HepG2 (cell line): ENCODE measurements around the gene DLL3. TPM values are rescaled to one million over a fixed set of nuclear protein-coding genes. Genes with fewer than 3 reads are reported as not detected.

Experiments
- ARHGAP35 ChIP-seq: sonication (generic); formaldehyde crosslinking; IDR thresholded peaks from 2 replicates; pipeline ENCODE4 v1.9.0; 2022; ENCODE audit warnings: mild to moderate bottlenecking, inconsistent platforms, moderate library complexity, missing genetic modification reagents, borderline replicate concordance
- ATF6 ChIP-seq: sonication (generic); formaldehyde crosslinking; conservative IDR thresholded peaks from 2 replicates; pipeline ENCODE4 v1.4.0; 2020; ENCODE audit warnings: missing genetic modification reagents
- ATF7-NPFF ChIP-seq: sonication (generic); formaldehyde crosslinking; IDR thresholded peaks from 2 replicates; pipeline ENCODE4 v1.8.1; 2023; ENCODE audit warnings: mild to moderate bottlenecking, low read depth, missing genetic modification reagents, moderate library complexity
- CBX1 ChIP-seq: IDR thresholded peaks from one replicate; pipeline ENCODE4 v1.6.1; 2016; ENCODE audit warnings: antibody characterized with exemption, low read depth
- EEA1 ChIP-seq: sonication (generic); formaldehyde crosslinking; IDR thresholded peaks from 2 replicates; pipeline ENCODE4 v1.5.1; 2020; ENCODE audit warnings: mild to moderate bottlenecking, missing genetic modification reagents, borderline replicate concordance
- ELF1 ChIP-seq: sonication (generic); formaldehyde crosslinking; IDR thresholded peaks from 2 replicates; pipeline ENCODE4 v1.4.0; 2020; ENCODE audit warnings: missing genetic modification reagents
- ELF3 ChIP-seq: IDR thresholded peaks from 2 replicates; pipeline ENCODE4 v1.6.1; 2016; ENCODE audit warnings: missing genetic modification reagents, missing compliant biosample characterization
- GABPB1 ChIP-seq: IDR thresholded peaks from 2 replicates; pipeline ENCODE4 v1.6.1; 2016; ENCODE audit warnings: mild to moderate bottlenecking, missing genetic modification reagents, moderate library complexity, missing compliant biosample characterization
- HNRNPK ChIP-seq: fragments of 200-400 bp; formaldehyde crosslinking; IDR thresholded peaks from 2 replicates; pipeline ENCODE4 v1.6.1; 2018; ENCODE audit warnings: low read length, low read depth, moderate library complexity, mild to moderate bottlenecking; ENCODE audit not compliant: poor library complexity, severe bottlenecking
- MYC ChIP-seq: sonication (generic); formaldehyde crosslinking; IDR thresholded peaks from 2 replicates; pipeline ENCODE4 v1.9.0; 2021; ENCODE audit warnings: missing genetic modification reagents, borderline replicate concordance
- PHF20 ChIP-seq: sonication (generic); formaldehyde crosslinking; IDR thresholded peaks from 2 replicates; pipeline ENCODE4 v1.5.0; 2020; ENCODE audit warnings: mild to moderate bottlenecking, missing genetic modification reagents
- RXRB ChIP-seq: IDR thresholded peaks from 2 replicates; pipeline ENCODE4 v1.6.1; 2016; ENCODE audit warnings: borderline replicate concordance, missing genetic modification reagents, missing compliant biosample characterization
- SMC3 ChIP-seq: IDR thresholded peaks from 2 replicates; pipeline ENCODE4 v1.6.1; 2011; ENCODE audit warnings: low read length, improper control_type of control experiment
- SOX5 ChIP-seq: IDR thresholded peaks from 2 replicates; pipeline ENCODE4 v1.6.1; 2016; ENCODE audit warnings: borderline replicate concordance
- THRA ChIP-seq: sonication (generic); formaldehyde crosslinking; IDR thresholded peaks from 2 replicates; pipeline ENCODE4 v1.4.0; 2020; ENCODE audit warnings: missing genetic modification reagents, borderline replicate concordance
- ZBTB14 ChIP-seq: sonication (generic); formaldehyde crosslinking; IDR thresholded peaks from 2 replicates; pipeline ENCODE4 v1.4.0; 2020; ENCODE audit warnings: missing genetic modification reagents
- ZNF207 ChIP-seq: fragments of 450-650 bp; IDR thresholded peaks from 2 replicates; pipeline ENCODE4 v1.6.1; 2016; ENCODE audit warnings: antibody characterized with exemption, borderline replicate concordance
- ZNF30 ChIP-seq: sonication (generic); formaldehyde crosslinking; IDR thresholded peaks from 2 replicates; pipeline ENCODE4 v1.5.0; 2020; ENCODE audit warnings: mild to moderate bottlenecking, missing genetic modification reagents
- ZNF451 ChIP-seq: sonication (generic); formaldehyde crosslinking; IDR thresholded peaks from 2 replicates; pipeline ENCODE4 v1.5.0; 2020; ENCODE audit warnings: mild to moderate bottlenecking, missing genetic modification reagents
- ZNF484 ChIP-seq: sonication (generic); formaldehyde crosslinking; IDR thresholded peaks from 2 replicates; pipeline ENCODE4 v1.5.1; 2020; ENCODE audit warnings: mild to moderate bottlenecking, low read depth, missing genetic modification reagents, borderline replicate concordance
- ZNF580 ChIP-seq: IDR thresholded peaks from 2 replicates; pipeline ENCODE4 v1.6.1; 2016; ENCODE audit warnings: low read depth, borderline replicate concordance
- ZNF737 ChIP-seq: sonication (generic); formaldehyde crosslinking; IDR thresholded peaks from 2 replicates; pipeline ENCODE4 v1.5.0; 2020; ENCODE audit warnings: missing genetic modification reagents, mild to moderate bottlenecking, borderline replicate concordance
- ZNF792 ChIP-seq: IDR thresholded peaks from 2 replicates; pipeline ENCODE4 v1.6.1; 2016
- ZNF839 ChIP-seq: sonication (generic); formaldehyde crosslinking; IDR thresholded peaks from 2 replicates; pipeline ENCODE4 v1.4.0; 2020; ENCODE audit warnings: missing genetic modification reagents, mild to moderate bottlenecking, borderline replicate concordance
- polyA plus RNA-seq, 8 experiments: library from polyadenylated mRNA; depleted of rRNA in 3 of 8; stranded (reverse) in 7 of 8; unstranded in 1 of 8; fragments of >200 nt; fragmentation: Illumina TruSeq in 4 of 8; extraction: Trizol in 4 of 8; gene quantifications; 2 replicates each; pipeline versions ENCODE4 v1.2.1 to v1.2.3, GENCODE V29; 2011 to 2016; ENCODE audit warnings: low read depth in 4 of 8, missing spikeins in 1 of 8, mixed read lengths in 1 of 8; ENCODE audit not compliant: insufficient read depth in 1 of 8
- total RNA-seq, 5 experiments: library from RNA; depleted of rRNA; stranded (reverse); fragments of >200 nt; fragmentation: Illumina TruSeq; extraction: Trizol; gene quantifications; 2 replicates each; pipeline ENCODE4 v1.2.3, GENCODE V29; 2016; ENCODE audit warnings: low read depth in 1 of 5

The DLL3 gene
- total and polyA plus RNA-seq, 2 of the 13 experiments (the other 11 are each of a cell fraction or from before 2014, with no cell fraction given) = 0.35 to 0.55 TPM

- peak; percentile 86 for TF ChIP-seq MYC (CRISPR knock-in tag)
- TF ChIP-seq ZNF839 (CRISPR knock-in tag) = 0 out of 2 replicates have a peak, but pooled peaks have one; percentile 51
- peak; percentile 83; the same call in 1 of the 2 replicates for TF ChIP-seq ZNF792 (CRISPR knock-in tag)
- peak; percentile 100 for TF ChIP-seq ZNF451
- no peak for TF ChIP-seq CBX1
- no peak; the same call in 1 of the 2 replicates for TF ChIP-seq SMC3
- peak; percentile 63 for TF ChIP-seq ARHGAP35 (CRISPR knock-in tag)
- TF ChIP-seq THRA = peak; percentile 34; the same call in 1 of the 2 replicates
- TF ChIP-seq GABPB1 (CRISPR knock-in tag) = peak; percentile 71; the same call in 1 of the 2 replicates
- TF ChIP-seq ZBTB14 (CRISPR knock-in tag) = peak; percentile 99
- peak; percentile 56 for TF ChIP-seq PHF20 (CRISPR knock-in tag)
- peak; percentile 100 for TF ChIP-seq ATF7-NPFF (CRISPR knock-in tag)
- TF ChIP-seq ELF3 (CRISPR knock-in tag) = peak; percentile 70
- peak; percentile 90 for TF ChIP-seq ZNF737 (CRISPR knock-in tag)
- peak; percentile 98 for TF ChIP-seq ZNF30 (CRISPR knock-in tag)
- TF ChIP-seq ZNF207 = no peak
- no peak for TF ChIP-seq ELF1 (CRISPR knock-in tag)
- peak; percentile 95 for TF ChIP-seq EEA1 (CRISPR knock-in tag)
- TF ChIP-seq HNRNPK = peak; percentile 38
- TF ChIP-seq ZNF580 (CRISPR knock-in tag) = peak; percentile 92; the same call in 1 of the 2 replicates
- TF ChIP-seq SOX5 (CRISPR knock-in tag) = peak; percentile 44
- peak; percentile 49; the same call in 1 of the 2 replicates for TF ChIP-seq RXRB (CRISPR knock-in tag)
- peak; percentile 90 for TF ChIP-seq ZNF484 (CRISPR knock-in tag)
- 0 out of 2 replicates have a peak, but pooled peaks have one; percentile 52 for TF ChIP-seq ATF6 (CRISPR knock-in tag)
Observed at GRCh38 chr19:39502640-39503417, 4.1 kb downstream of the DLL3 start (continued).
